ENCODE results near the gene RBM8A. TPM values are rescaled to one million over a fixed set of nuclear protein-coding genes. Genes with fewer than 3 reads are reported as not detected.
A peak's percentile ranks its signal among the peaks of the same experiment; 100 is the strongest.

RBM8A gene
- 261 and 288 TPM in 2 replicates for total RNA-seq (2014; rRNA removed; shearing (Covaris generic))
- polyA plus RNA-seq (2015; cell fraction: cytosol; rRNA removed) = 224 and 348 TPM in 2 replicates
- polyA plus RNA-seq (2015; cell fraction: nucleus; rRNA removed) = 108 and 130 TPM in 2 replicates

GRCh38 chr1:145927063-145927886 is at the start of gene RBM8A:
TSS of gene RBM8A (minus strand) at chr1:145927484. CDS start at chr1:145927426, 58 bp downstream.
- in situ Hi-C loops (cut with HindIII; ENCODE audit: low pct_unique_long_range_greater_than_20kb, low sequenced_read_pairs) = no loop called here
- peak; percentile 100 for DNase-seq (ENCODE audit: low read depth, low spot score)

DNA sequence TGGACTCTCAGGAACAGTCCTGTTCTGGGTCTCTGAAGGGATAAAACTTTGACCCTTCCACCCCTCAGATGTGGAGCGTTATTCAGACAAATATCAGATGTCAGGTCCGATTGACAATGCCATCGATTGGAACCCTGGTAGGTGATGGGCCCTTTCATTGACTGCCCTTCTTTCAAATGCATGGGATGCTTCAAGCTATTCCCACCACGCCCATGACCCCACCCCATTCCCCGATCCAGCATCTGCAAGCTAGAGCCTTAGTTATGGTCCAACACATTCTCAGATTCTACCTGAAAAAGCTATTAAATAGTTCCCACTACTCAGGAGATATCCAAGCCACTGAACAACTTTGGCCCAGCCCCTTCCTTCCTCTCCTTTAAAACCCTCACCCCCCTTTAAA is 49.7 kb upstream of the RBM8A start:
- no peak for DNase-seq (ENCODE audit: low read depth, low spot score)
- in situ Hi-C loops (cut with HindIII; ENCODE audit: low pct_unique_long_range_greater_than_20kb, low sequenced_read_pairs) = no loop called here

- in situ Hi-C loops (cut with HindIII; ENCODE audit: low pct_unique_long_range_greater_than_20kb, low sequenced_read_pairs) = no loop called here
- DNase-seq (ENCODE audit: low read depth, low spot score) = no peak
Measured at GRCh38 chr1:145975216-145975615, 47.9 kb upstream of the RBM8A start.

DNA sequence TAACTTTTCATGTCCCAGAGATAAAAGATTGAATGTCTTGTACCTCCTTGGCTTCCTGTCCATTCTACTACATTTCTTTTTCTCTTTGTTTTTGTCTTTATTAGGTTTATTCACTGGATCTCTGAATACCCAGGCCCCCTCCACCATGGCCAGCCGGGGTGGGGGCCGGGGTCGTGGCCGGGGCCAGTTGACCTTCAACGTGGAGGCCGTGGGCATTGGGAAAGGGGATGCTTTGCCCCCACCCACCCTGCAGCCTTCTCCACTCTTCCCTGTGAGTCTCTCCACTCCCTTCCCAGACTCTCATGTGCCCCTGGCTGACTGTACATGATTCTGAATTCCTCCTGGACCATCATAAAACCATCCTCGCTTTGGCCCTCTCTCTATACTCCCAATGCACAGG is 47.4 kb upstream of the RBM8A start:
- in situ Hi-C loops (cut with HindIII; ENCODE audit: low pct_unique_long_range_greater_than_20kb, low sequenced_read_pairs) = no loop called here

GRCh38 chr1:145972580-145972979 is 45.3 kb upstream of the RBM8A start:
- no peak for DNase-seq (ENCODE audit: low read depth, low spot score)
- in situ Hi-C loops (cut with HindIII; ENCODE audit: low pct_unique_long_range_greater_than_20kb, low sequenced_read_pairs) = no loop called here

More for the DNA sequence above, 47.4 kb upstream of the RBM8A start:
- no peak for DNase-seq (ENCODE audit: low read depth, low spot score)

DNA sequence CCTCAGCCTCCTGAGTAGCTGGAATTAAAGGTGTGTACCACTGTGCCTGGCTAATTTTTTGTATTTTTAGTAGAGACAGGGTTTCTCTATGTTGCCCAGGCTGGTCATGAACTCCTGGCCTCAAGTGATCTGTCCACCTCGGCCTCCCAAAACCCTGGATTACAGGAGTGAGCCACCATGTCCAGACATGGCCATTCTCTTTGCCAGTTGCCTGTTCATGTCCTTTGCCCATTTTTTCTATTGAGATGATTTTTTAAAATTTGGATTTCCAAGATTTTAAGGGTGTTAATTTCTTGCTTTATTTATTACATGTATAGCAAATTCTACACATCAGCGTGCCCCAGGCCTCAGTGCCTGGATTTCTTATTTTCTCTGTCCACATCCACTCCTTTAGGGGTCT is 40.0 kb upstream of the RBM8A start:
- in situ Hi-C loops (cut with HindIII; ENCODE audit: low pct_unique_long_range_greater_than_20kb, low sequenced_read_pairs) = no loop called here
- no peak for DNase-seq (ENCODE audit: low read depth, low spot score)

- in situ Hi-C loops (cut with HindIII; ENCODE audit: low pct_unique_long_range_greater_than_20kb, low sequenced_read_pairs) = no loop called here
- DNase-seq (ENCODE audit: low read depth, low spot score) = no peak
Measured at GRCh38 chr1:145965119-145965744, 37.9 kb upstream of the RBM8A start.

DNA sequence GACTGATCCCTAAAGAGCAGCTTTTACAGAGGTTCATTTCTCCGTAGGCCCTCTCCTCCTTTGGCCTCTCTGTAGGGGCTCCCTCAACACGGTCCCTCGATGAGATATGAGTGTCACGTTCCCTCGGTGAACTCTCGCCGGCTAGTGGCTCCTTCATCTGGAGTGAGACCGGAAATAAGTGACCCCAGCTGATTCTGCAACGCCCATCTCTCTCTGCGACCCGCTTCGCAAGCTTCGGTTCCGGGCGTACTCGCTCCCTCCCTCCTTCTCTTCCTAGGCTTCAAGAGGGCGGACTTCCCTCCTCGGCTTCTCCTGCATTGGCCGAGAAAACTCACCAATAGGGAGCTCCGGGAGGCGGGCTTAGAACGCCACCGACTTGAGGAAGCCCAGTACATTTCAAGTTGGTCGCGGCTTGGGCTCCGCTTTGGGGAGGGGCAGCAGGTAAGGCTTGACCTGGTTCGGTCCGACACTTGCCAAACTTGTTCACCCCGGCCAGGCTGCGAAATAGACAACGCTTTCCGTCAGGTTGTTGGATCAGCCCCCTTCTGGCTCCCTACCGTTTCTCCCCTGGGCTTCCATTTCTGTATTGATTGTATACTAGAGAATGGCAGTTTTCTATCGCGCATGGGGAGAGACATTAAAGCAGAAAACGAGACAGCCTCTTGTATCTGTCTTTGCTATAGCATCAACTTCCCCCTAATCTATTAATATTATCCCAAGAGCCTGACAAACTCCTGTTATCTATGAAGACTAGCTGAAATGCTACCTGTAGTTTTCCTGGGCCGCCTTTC is 37.2 kb upstream of the RBM8A start, which contains the start of the genes ANKRD34A and POLR3GL:
ANKRD34A (minus strand) TSS at position 248 of the 791 bp plus-strand sequence. CDS start 2,816 bp downstream, outside the sequence.
POLR3GL (plus strand) TSS at position 363 of the 791 bp plus-strand sequence. CDS start 10,176 bp downstream, outside the sequence.
- DNase-seq (ENCODE audit: low read depth, low spot score) = peak; percentile 98
- in situ Hi-C loops (cut with HindIII; ENCODE audit: low pct_unique_long_range_greater_than_20kb, low sequenced_read_pairs) = no loop called here

- no peak for DNase-seq (ENCODE audit: low read depth, low spot score)
- in situ Hi-C loops (cut with HindIII; ENCODE audit: low pct_unique_long_range_greater_than_20kb, low sequenced_read_pairs) = no loop called here
Measured at GRCh38 chr1:145963265-145964019, 36.2 kb upstream of the RBM8A start.

- in situ Hi-C loops (cut with HindIII; ENCODE audit: low pct_unique_long_range_greater_than_20kb, low sequenced_read_pairs) = no loop called here
Measured at GRCh38 chr1:145962157-145963102, 35.1 kb upstream of the RBM8A start.

GRCh38 chr1:145961425-145962156 is 34.3 kb upstream of the RBM8A start:
- in situ Hi-C loops (cut with HindIII; ENCODE audit: low pct_unique_long_range_greater_than_20kb, low sequenced_read_pairs) = no loop called here
- no peak for DNase-seq (ENCODE audit: low read depth, low spot score)

More at GRCh38 chr1:145962157-145963102, 35.1 kb upstream of the RBM8A start:
- no peak for DNase-seq (ENCODE audit: low read depth, low spot score)

DNA sequence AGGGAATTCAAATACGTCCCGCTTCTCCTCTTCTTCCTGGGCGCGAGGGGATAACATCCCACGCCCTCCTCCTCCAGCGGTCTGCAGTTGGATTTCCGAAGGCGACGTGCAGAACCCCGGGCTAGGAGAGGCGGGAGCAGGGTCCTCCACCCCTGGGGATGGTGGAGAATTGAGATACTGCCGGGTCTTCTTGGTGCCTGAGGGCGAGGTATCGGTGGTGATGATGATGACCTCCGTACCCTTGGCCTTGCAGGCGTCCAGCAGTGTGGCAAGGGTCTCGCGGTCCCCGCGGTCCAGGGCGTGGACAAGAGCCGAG is 33.8 kb upstream of the RBM8A start:
- in situ Hi-C loops (cut with HindIII; ENCODE audit: low pct_unique_long_range_greater_than_20kb, low sequenced_read_pairs) = no loop called here
- DNase-seq (ENCODE audit: low read depth, low spot score) = no peak

DNA sequence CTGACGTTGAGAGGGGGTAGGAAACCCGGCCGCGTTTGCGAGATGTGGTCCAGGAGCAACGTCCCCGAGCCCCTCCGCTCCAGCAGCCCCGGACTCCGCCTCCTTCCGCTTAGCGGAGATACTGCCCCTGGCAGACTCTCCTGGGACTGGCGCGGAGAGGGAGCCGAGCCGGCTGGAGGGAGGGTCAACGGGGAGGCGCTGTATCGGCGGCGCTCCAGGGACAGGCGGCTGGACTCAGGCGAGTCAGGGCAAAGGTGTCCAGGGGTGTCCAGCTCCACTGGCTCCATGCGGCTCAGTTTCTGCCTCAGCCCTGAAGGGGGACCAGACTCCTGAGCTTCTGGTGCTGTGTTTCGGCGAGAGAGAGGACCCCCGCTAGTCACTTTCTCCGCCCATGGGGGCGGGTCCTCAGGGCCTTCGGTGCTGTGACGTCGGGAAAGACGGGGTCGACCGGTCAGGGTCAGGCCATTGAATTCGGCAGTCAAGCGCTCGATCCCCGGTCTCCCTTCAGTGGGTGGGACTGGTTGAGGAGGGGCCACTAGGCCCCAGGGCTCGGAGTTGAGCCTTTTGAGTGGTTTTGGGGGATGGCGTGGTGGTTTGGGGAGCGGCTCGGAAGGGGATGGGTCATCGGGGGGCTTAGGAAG is 33.3 kb upstream of the RBM8A start:
- peak; percentile 92 for DNase-seq (ENCODE audit: low read depth, low spot score)
- in situ Hi-C loops (cut with HindIII; ENCODE audit: low pct_unique_long_range_greater_than_20kb, low sequenced_read_pairs) = no loop called here

GRCh38 chr1:145959957-145960467 is 32.7 kb upstream of the RBM8A start:
- in situ Hi-C loops (cut with HindIII; ENCODE audit: low pct_unique_long_range_greater_than_20kb, low sequenced_read_pairs) = no loop called here
- no peak for DNase-seq (ENCODE audit: low read depth, low spot score)

DNA sequence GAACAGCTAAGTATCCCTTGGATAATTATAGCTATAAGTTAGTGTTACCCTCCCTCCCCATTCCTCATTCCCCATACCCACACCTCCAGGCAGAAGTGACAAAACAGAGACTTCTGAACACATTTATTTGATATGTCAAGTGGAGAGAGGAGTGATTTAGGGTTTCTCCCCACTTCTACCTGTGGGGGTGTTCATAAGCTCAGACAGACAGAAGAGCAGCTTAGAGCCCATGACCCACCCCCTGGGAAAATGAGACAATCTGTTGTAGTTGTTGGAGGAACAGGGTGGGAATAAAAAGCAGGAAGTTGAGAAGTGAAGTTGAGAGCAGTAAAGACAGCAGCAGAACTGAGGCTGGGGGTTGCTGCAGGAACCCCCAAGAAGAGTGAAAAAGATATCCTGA is 32.0 kb upstream of the RBM8A start:
- in situ Hi-C loops (cut with HindIII; ENCODE audit: low pct_unique_long_range_greater_than_20kb, low sequenced_read_pairs) = no loop called here
- DNase-seq (ENCODE audit: low read depth, low spot score) = no peak

All from SK-MEL-5 (cell line).